SU-DHL-6 (cell line): Measurements from ENCODE around the gene PHLDB1.
"Not testable (repeated sequence)": the region's sequence is repeated elsewhere in the genome, so short reads cannot be mapped to it uniquely, and the experiment has no call there.

ENCODE experiments used
- H2AFZ ChIP-seq: fragments of 200-600 bp; sonication (generic); 2 replicates; pipeline ENCODE4 v1.6.1; 2014; ENCODE audit warnings: low read depth, mild to moderate bottlenecking, moderate library complexity, mixed read lengths, antibody characterized with exemption, low read length; ENCODE audit not compliant: severe bottlenecking
- H3F3A ChIP-seq: fragments of 200-600 bp; shearing (Covaris generic); 2 replicates; pipeline ENCODE4 v1.6.0; 2016; ENCODE audit warnings: antibody characterized with exemption, mild to moderate bottlenecking; ENCODE audit not compliant: insufficient read depth
- H3K27ac ChIP-seq: fragments of 200-600 bp; sonication (generic); 2 replicates; pipeline ENCODE4 v1.5.1; 2016; ENCODE audit warnings: low read depth, mild to moderate bottlenecking, low read length, moderate library complexity, mixed read lengths
- H3K27me3 ChIP-seq: fragments of 200-600 bp; sonication (generic), shearing (Covaris generic); 2 replicates; pipeline ENCODE4 v1.6.0; 2014; ENCODE audit warnings: mild to moderate bottlenecking, low read length
- H3K36me3 ChIP-seq: fragments of 200-600 bp; sonication (generic); 2 replicates; pipeline ENCODE4 v1.6.1; 2014; ENCODE audit warnings: mild to moderate bottlenecking, low read length, mixed read lengths
- H3K4me2 ChIP-seq: fragments of 300-600, 200-600 bp; shearing (Covaris generic), sonication (generic); 2 replicates; pipeline ENCODE4 v1.6.0; 2014; ENCODE audit warnings: low read length, low read depth, mild to moderate bottlenecking; ENCODE audit not compliant: poor library complexity, severe bottlenecking
- H3K4me3 ChIP-seq: fragments of 200-600 bp; sonication (generic); 2 replicates; pipeline ENCODE4 v1.5.1; 2014; ENCODE audit warnings: antibody characterized with exemption, low read length, mild to moderate bottlenecking, mixed read lengths; ENCODE audit not compliant: insufficient read depth, poor library complexity, severe bottlenecking
- H3K79me2 ChIP-seq: fragments of 200-600 bp; sonication (generic); 2 replicates; pipeline ENCODE4 v1.6.1; 2014; ENCODE audit warnings: mild to moderate bottlenecking, low read length, moderate library complexity; ENCODE audit not compliant: insufficient read depth
- H3K9ac ChIP-seq: fragments of 200-600 bp; sonication (generic); 2 replicates; pipeline ENCODE4 v1.7.0; 2014; ENCODE audit warnings: mild to moderate bottlenecking, low read length
- H3K9me2 ChIP-seq: fragments of 200-600 bp; sonication (generic); replicated peaks from 2 replicates; pipeline ENCODE4 v1.6.1; 2014; ENCODE audit warnings: low read length; ENCODE audit not compliant: insufficient read depth
- H3K9me3 ChIP-seq: fragments of 200-600 bp; sonication (generic); 2 replicates; pipeline ENCODE4 v1.6.1; 2014; ENCODE audit warnings: low read length, mixed read lengths; ENCODE audit not compliant: insufficient read depth
- H4K20me1 ChIP-seq: fragments of 200-600 bp; sonication (generic); 2 replicates; pipeline ENCODE4 v1.6.1; 2014; ENCODE audit warnings: low read depth, mild to moderate bottlenecking, antibody characterized with exemption, low read length, moderate library complexity, mixed read lengths
- CTCF ChIP-seq: fragments of 200-600 bp; sonication (generic); IDR thresholded peaks from one replicate; pipeline ENCODE4 v1.5.1; 2017; ENCODE audit warnings: antibody characterized with exemption, mild to moderate bottlenecking, low read length, moderate library complexity; ENCODE audit not compliant: insufficient read depth, poor library complexity, severe bottlenecking
- EZH2phosphoT487 ChIP-seq: fragments of 200-600 bp; sonication (generic), shearing (Covaris generic); conservative IDR thresholded peaks from 2 replicates; pipeline ENCODE4 v1.6.1; 2018; ENCODE audit warnings: mild to moderate bottlenecking, antibody characterized with exemption, low read length, moderate library complexity, mixed read lengths

PHLDB1 gene

DNA sequence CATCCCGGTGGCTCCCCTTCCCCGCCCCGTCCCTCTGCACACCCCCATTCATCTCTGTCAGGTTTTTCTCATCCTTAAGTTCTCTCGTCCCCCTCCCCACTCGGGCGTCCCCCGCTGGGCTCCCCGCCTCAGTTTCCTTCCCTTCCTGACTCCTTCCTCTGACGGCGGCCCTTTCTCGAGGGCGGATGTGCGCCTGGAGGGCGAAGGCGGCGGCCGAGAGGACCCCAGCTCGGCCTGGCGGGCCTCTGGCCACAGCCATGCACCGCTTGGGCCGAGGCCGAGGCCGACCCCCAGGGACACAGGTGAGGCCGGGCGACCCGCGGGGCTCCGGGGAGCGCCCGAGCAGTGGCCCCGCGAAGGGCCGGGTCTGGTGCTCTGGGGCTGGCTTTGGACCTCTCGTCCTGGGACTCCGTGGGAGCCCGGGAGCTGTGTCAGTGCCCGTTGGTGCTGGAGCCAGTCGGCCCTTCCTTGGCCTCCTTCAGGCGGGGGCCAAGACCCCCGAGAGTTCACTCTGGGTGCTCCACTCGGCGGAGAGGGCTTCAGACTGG, 2.9 kb downstream of the PHLDB1 start:
- Histone ChIP-seq H2AFZ (no peak overlapping the region), H3K9me3 (no peaks in the 10 kb centered on the region), H4K20me1 (no peaks in the 10 kb centered on the region), H3K27ac (no peak overlapping the region), H3K27me3 (no peaks in the 10 kb centered on the region; the same call in 1 of the 2 replicates), H3K9ac (no peak overlapping the region), H3F3A (no peaks in the 10 kb centered on the region), H3K4me2 (peak overlapping the region; percentile 25), H3K9me2 (no peaks in the 10 kb centered on the region), H3K36me3 (no peaks in the 10 kb centered on the region), H3K4me3 (no peak overlapping the region), H3K79me2 (no peaks in the 10 kb centered on the region)
- TF ChIP-seq EZH2phosphoT487 (no peak), CTCF (no peak)

DNA sequence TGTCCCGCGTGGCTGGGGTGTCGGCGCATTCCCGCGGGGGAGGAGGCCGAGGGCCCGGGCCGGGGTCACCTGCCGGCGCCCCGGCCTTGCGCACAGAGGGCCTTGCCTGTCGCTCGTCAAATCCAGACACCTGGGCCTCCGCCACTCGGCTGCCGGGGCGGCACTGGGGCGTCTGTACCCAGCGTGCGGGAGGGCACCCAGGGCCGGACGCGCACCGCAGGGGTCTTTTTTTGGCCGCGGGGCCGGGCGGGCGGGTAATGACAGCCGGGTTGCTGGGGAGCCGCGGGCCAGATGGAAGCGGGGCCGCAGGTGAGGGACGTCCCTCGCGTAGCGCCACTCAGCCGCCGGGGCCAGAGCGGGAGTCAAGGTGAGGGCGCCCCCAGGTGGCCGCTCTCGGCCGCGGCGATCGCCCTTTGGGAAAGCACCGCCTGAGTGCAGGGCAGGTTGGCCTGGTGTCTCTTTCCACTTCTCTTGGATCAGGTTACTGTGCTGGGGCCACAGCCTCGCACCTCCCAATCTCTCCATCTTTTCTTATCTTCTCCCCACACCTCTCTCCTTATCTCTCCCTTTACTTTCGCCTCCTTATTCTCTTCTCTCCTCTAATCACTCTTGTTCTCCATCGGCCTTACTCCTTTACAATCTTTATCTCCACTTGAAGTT, 3.5 kb downstream of the PHLDB1 start:
- Histone ChIP-seq H4K20me1 (no peaks in the 10 kb centered on the region), H3K9ac (no peak overlapping the region), H3K9me3 (no peaks in the 10 kb centered on the region), H3K36me3 (no peaks in the 10 kb centered on the region), H3K27me3 (no peaks in the 10 kb centered on the region; the same call in 1 of the 2 replicates), H3K79me2 (no peaks in the 10 kb centered on the region), H3K4me2 (peak overlapping the region; percentile 25), H3K27ac (no peak overlapping the region), H3K9me2 (no peaks in the 10 kb centered on the region), H3F3A (no peaks in the 10 kb centered on the region), H3K4me3 (no peak overlapping the region), H2AFZ (no peak overlapping the region)
- TF ChIP-seq EZH2phosphoT487, result no peak
- TF ChIP-seq CTCF, result peak; percentile 50

DNA sequence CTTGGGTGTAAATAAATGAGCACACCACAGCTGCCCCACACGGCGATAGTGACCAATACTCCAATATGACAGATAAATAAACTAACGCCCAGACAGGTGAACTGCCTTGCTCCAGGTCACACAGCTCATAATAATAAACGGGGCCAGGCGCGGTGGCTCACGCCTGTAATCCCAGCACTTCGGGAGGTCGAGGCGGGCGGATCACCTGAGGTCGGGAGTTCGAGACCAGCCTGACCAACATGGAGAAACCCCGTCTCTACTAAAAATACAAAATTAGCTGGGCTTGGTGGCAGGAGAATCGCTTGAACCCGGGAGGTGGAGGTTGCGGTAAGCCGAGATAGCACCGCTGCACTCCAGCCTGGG, 4.0 kb downstream of the PHLDB1 start:
- H3K9me3 ChIP-seq, H3F3A ChIP-seq, H3K79me2 ChIP-seq, H3K9me2 ChIP-seq, H3K4me3 ChIP-seq, H2AFZ ChIP-seq, H3K27ac ChIP-seq, H3K27me3 ChIP-seq, H3K9ac ChIP-seq, H4K20me1 ChIP-seq, H3K36me3 ChIP-seq: not testable (repeated sequence)
- H3K4me2 ChIP-seq, result peak overlapping the region; percentile 25

DNA sequence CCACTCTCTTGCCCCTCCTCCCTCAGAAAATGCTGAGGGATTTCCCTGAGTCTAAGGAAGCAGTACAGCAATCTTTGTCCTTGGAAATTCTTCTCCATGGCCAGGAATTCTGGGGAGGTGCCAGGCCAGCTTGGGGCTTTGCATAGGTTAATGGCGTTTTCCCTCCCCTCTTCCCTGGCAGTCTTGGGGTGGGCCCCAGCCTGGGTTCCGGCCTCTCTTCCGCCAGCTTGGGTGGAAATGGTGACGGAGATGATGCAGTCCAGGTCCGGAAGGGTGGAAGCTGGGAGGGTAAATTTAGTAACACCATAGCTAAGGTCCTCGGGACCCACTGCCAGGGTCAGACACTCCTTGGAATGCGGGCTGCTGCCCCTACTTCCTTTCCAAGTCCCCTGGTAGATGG, 5.0 kb downstream of the PHLDB1 start:
- H3K27ac ChIP-seq, result no peak overlapping the region
- no peaks in the 10 kb centered on the region for H3K9me3 ChIP-seq
- TF ChIP-seq CTCF (no peak), EZH2phosphoT487 (no peak)
- H3F3A ChIP-seq, result no peaks in the 10 kb centered on the region
- no peak overlapping the region for H2AFZ ChIP-seq
- H3K36me3 ChIP-seq, result no peaks in the 10 kb centered on the region
- no peaks in the 10 kb centered on the region; the same call in 1 of the 2 replicates for H3K27me3 ChIP-seq
- H3K4me2 ChIP-seq, result no peak overlapping the region
- no peaks in the 10 kb centered on the region for H3K79me2 ChIP-seq
- H3K4me3 ChIP-seq, result no peak overlapping the region
- H4K20me1 ChIP-seq, result no peaks in the 10 kb centered on the region
- no peaks in the 10 kb centered on the region for H3K9me2 ChIP-seq
- no peak overlapping the region for H3K9ac ChIP-seq
